Kidney (tissue), 14 donors: ENCODE results near the gene ATP6V1G1. TPM values are rescaled to one million over a fixed set of nuclear protein-coding genes. Genes with fewer than 3 reads are reported as not detected.

ENCODE experiments used
- DNase-seq, 5 donors: peaks; one replicate each; pipeline ENCODE4 v3.0.0-alpha.2; 2013 to 2020
- FAIRE-seq: peaks from 2 replicates; lab custom pipeline; 2012; peaks lifted over from hg19 to GRCh38; lab: Jason Lieb, UNC
- H3K27ac ChIP-seq, 2 donors: one replicate each; pipeline ENCODE4 v1.7.0; 2013; ENCODE audit warnings: low read depth in 2 of 2, low read length in 2 of 2, inconsistent platforms in 1 of 2
- H3K27me3 ChIP-seq: one replicate; pipeline ENCODE4 v1.7.1; 2013; ENCODE audit warnings: low read length, inconsistent platforms; ENCODE audit not compliant: control insufficient read depth, insufficient read depth
- H3K36me3 ChIP-seq, 3 donors: one replicate each; pipeline versions ENCODE4 v1.7.0 to v1.7.1; 2013; ENCODE audit warnings: low read length in 3 of 3, control low read depth in 1 of 3, inconsistent platforms in 1 of 3; ENCODE audit not compliant: insufficient read depth in 3 of 3, control insufficient read depth in 2 of 3
- H3K4me1 ChIP-seq, 3 donors: one replicate each; pipeline versions ENCODE4 v1.7.0 to v1.7.1; 2013; ENCODE audit warnings: low read length in 3 of 3, inconsistent platforms in 1 of 3, low read depth in 1 of 3; ENCODE audit not compliant: control insufficient read depth in 2 of 3, insufficient read depth in 2 of 3
- H3K4me3 ChIP-seq, 3 donors: one replicate each; pipeline versions ENCODE4 v1.7.0 to v1.8.1; 2013; ENCODE audit warnings: low read length in 3 of 3, control low read depth in 1 of 3, inconsistent platforms in 1 of 3
- H3K9ac ChIP-seq, 3 donors: one replicate each; pipeline versions ENCODE4 v1.7.0 to v1.7.1; 2013; ENCODE audit warnings: low read length in 3 of 3, control low read depth in 1 of 3, inconsistent platforms in 1 of 3
- H3K9me3 ChIP-seq, 3 donors: one replicate each; pipeline versions ENCODE4 v1.7.0 to v1.7.1; 2013; ENCODE audit warnings: low read length in 3 of 3, control low read depth in 1 of 3, inconsistent platforms in 1 of 3; ENCODE audit not compliant: control insufficient read depth in 2 of 3, insufficient read depth in 1 of 3
- intact Hi-C: fragments of 100-400 bp; cut with DNase I; formaldehyde crosslinking; loops from one replicate; pipeline ENCODE4 v1.11.1; 2022
- polyA plus RNA-seq: library from polyadenylated mRNA; stranded (reverse); fragments of 350-450 nt; fragmentation: Illumina TruSeq; extraction: RNeasy Lipid Tissue Mini Kit (QIAGEN cat#74804); gene quantifications from one replicate; pipeline ENCODE4 v1.2.3, GENCODE V29; 2014; ENCODE audit warnings: low read depth, low replicate concordance; ENCODE audit not compliant: insufficient read depth
- total RNA-seq: library from RNA; stranded (reverse); fragmentation: NEBNext Ultra II Directional; extraction: Animal tissue kit (Norgen Biotek cat#: 25700); gene quantifications from one replicate; pipeline ENCODE4 v1.2.1, GENCODE V29; 2021
- TF ChIP-seq, protein P1 (sequence below): IDR thresholded peaks from 3 replicates; pipeline ENCODE4 v1.5.1; 2012; ENCODE audit warnings: mild to moderate bottlenecking, moderate library complexity, borderline replicate concordance; ENCODE audit not compliant: insufficient read depth; ENCODE audit errors: extremely low read depth
- donor health status: control.
- donor health status: control.
- donor health status: control.
- donor health status: control.
- donor health status: control.
- donor health status: DM: yes; HTN: yes; CAD: no.
- donor health status: Normal renal cell carcinoma (clear cell type).

Gene ATP6V1G1
- total and polyA plus RNA-seq, 2 donors from 2014 or later: 103 to 215 TPM

DNA sequence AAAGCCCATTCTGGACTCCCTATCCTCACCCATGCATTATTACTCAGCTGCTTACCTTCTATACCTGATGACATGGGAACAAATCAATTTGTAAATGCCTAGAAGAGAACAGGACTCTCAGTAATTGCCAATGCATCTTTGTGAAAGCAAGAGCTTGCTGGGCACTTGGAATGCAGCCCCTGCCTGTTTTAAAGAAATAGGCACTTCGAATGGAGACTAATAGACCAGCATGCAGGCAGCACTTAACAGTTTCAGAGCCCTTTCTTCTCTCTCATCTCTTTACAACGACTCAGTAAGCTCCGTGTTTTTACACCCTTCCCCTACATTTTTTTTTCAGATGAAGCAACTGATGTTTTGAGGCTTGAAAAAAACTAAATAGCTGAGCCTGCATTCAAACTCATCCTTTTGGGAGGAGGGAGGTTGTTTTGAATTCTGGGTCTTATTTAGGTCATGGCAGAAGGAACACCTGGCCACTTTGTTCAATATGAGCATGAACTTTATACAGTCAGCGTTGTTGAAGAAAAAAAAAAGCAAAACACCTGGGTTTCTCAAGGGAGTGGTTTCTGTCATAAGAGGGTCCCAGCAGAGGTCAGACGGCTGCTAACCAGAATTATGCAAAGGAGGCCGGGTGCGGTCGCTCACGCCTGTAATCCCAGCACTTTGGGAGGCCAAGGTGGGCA lies 47.7 kb upstream of the ATP6V1G1 start:
- Histone ChIP-seq H3K4me1 (no peaks in the 10 kb centered on the region), H3K4me3 (no peak overlapping the region), H3K27me3 (no peaks in the 10 kb centered on the region), H3K27ac (no peak overlapping the region), H3K36me3 (no peaks in the 10 kb centered on the region), H3K9me3 (no peaks in the 10 kb centered on the region), H3K9ac (no peak overlapping the region)
- TF ChIP-seq, protein P1, sequence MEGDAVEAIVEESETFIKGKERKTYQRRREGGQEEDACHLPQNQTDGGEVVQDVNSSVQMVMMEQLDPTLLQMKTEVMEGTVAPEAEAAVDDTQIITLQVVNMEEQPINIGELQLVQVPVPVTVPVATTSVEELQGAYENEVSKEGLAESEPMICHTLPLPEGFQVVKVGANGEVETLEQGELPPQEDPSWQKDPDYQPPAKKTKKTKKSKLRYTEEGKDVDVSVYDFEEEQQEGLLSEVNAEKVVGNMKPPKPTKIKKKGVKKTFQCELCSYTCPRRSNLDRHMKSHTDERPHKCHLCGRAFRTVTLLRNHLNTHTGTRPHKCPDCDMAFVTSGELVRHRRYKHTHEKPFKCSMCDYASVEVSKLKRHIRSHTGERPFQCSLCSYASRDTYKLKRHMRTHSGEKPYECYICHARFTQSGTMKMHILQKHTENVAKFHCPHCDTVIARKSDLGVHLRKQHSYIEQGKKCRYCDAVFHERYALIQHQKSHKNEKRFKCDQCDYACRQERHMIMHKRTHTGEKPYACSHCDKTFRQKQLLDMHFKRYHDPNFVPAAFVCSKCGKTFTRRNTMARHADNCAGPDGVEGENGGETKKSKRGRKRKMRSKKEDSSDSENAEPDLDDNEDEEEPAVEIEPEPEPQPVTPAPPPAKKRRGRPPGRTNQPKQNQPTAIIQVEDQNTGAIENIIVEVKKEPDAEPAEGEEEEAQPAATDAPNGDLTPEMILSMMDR: no peak
- FAIRE-seq (no peak), DNase-seq (no peak)
- intact Hi-C loops: no loop called here

DNA sequence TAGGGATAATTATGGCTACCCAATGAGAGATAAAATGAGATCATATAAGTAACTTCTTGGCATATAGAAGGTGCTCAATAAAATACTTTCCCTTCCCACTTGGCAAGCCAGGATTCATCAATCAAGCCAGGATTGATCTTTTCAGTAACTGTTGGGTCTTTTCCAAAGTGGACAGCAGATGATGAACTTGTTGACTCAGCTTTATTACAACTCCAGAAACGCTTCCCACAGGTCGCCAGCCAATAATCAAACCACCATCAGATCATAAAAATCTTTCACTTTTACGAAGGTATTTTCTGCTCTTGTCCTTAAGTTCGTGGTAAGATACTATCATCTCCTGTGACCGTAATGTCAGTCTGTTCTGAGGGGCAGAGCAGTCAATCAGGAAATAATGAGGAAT lies 42.5 kb upstream of the ATP6V1G1 start:
- Histone ChIP-seq H3K9me3 (no peaks in the 10 kb centered on the region), H3K9ac (no peak overlapping the region), H3K4me3 (no peak overlapping the region), H3K27me3 (no peaks in the 10 kb centered on the region), H3K36me3 (no peaks in the 10 kb centered on the region), H3K4me1 (no peaks in the 10 kb centered on the region), H3K27ac (no peak overlapping the region)
- FAIRE-seq (no peak), DNase-seq (no peak)
- TF ChIP-seq, protein P1: no peak
- intact Hi-C loops: no loop called here

DNA sequence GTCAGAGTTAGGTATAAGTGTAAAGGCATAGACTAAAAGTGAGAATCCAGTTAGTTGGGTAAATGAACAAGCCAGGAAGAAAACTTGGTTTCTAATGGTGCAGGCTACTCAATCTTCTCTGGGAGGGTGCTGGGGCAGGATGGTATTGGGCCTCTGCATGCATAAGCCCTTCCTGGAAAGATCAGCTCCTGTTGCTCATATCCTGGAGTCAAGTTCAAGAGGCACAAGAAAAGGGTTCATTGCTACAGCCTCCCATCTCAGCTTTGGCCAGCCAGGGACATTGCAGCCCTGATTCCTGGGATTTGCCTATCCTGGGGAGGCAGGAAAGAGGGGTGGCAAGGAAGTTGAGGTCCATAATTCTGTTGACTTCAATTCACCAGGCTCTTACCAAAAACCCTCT lies 40.7 kb upstream of the ATP6V1G1 start:
- TF ChIP-seq, protein P1: no peak
- Histone ChIP-seq H3K36me3 (no peaks in the 10 kb centered on the region), H3K27me3 (no peaks in the 10 kb centered on the region), H3K4me3 (no peak overlapping the region), H3K9ac (no peak overlapping the region), H3K27ac (no peak overlapping the region), H3K4me1 (no peaks in the 10 kb centered on the region), H3K9me3 (no peaks in the 10 kb centered on the region)
- FAIRE-seq: no peak
- intact Hi-C loops: no loop called here
- no peak for DNase-seq
